HPDE6-E6E7 (cell line): ENCODE results near the gene MACROD2.

Experiments
- DNase-seq: peaks from one replicate; pipeline ENCODE4 v3.0.0; 2011; ENCODE audit warnings: missing footprints; ENCODE audit errors: extremely low spot score

MACROD2 gene

GRCh38 chr20:14759979-14760378 lies 764.7 kb downstream of the MACROD2 start:
- no peak for DNase-seq

GRCh38 chr20:14761903-14762302 lies 766.6 kb downstream of the MACROD2 start:
- DNase-seq = no peak

- peak; percentile 31 for DNase-seq
Observed at GRCh38 chr20:14764511-14765369, 769.4 kb downstream of the MACROD2 start.

GRCh38 chr20:14765370-14765701 lies 770.0 kb downstream of the MACROD2 start:
- no peak for DNase-seq

GRCh38 chr20:14773486-14773885 lies 778.2 kb downstream of the MACROD2 start:
- DNase-seq = no peak

GRCh38 chr20:14775778-14776177 lies 780.5 kb downstream of the MACROD2 start:
- peak; percentile 23 for DNase-seq

GRCh38 chr20:14777591-14777990 lies 782.3 kb downstream of the MACROD2 start:
- peak; percentile 28 for DNase-seq

- no peak for DNase-seq
Observed at GRCh38 chr20:14778096-14778495, 782.8 kb downstream of the MACROD2 start.

GRCh38 chr20:14778875-14779274 lies 783.6 kb downstream of the MACROD2 start:
- no peak for DNase-seq

- DNase-seq = no peak
Observed at GRCh38 chr20:14780508-14780907, 785.2 kb downstream of the MACROD2 start.

- DNase-seq = no peak
Observed at GRCh38 chr20:14782731-14783130, 787.4 kb downstream of the MACROD2 start.

- no peak for DNase-seq
Observed at GRCh38 chr20:14783766-14784165, 788.5 kb downstream of the MACROD2 start.

- no peak for DNase-seq
Observed at GRCh38 chr20:14785065-14785743, 789.9 kb downstream of the MACROD2 start.

- DNase-seq = no peak
Observed at GRCh38 chr20:14790190-14790589, 794.9 kb downstream of the MACROD2 start.

GRCh38 chr20:14790771-14791620 lies 795.7 kb downstream of the MACROD2 start:
- DNase-seq = no peak

GRCh38 chr20:14792915-14793314 lies 797.6 kb downstream of the MACROD2 start:
- no peak for DNase-seq

GRCh38 chr20:14799545-14800216 lies 804.4 kb downstream of the MACROD2 start:
- DNase-seq = no peak

GRCh38 chr20:14800707-14801425 lies 805.5 kb downstream of the MACROD2 start:
- DNase-seq = no peak

- no peak for DNase-seq
Observed at GRCh38 chr20:14801591-14802325, 806.4 kb downstream of the MACROD2 start.

- no peak for DNase-seq
Observed at GRCh38 chr20:14807224-14807623, 811.9 kb downstream of the MACROD2 start.
